ENCODE measurements around the gene TFAP2D. TPM values are rescaled to one million over a fixed set of nuclear protein-coding genes. Genes with fewer than 3 reads are reported as not detected.
A peak's percentile ranks its signal among the peaks of the same experiment; 100 is the strongest.

TFAP2D gene
- total and polyA plus RNA-seq, 10 donors = not detected

- intact Hi-C loops (cut with DNase I; ENCODE audit: low total_unique reads) = loop anchor here (5.0 to 10.0 kb wide), 2 partner anchors 537 to 1209 kb away; no protein-coding TSS in a partner anchor
These were observed 102.2 kb downstream of the TFAP2D start for GRCh38 chr6:50815436-50816114.

DNA sequence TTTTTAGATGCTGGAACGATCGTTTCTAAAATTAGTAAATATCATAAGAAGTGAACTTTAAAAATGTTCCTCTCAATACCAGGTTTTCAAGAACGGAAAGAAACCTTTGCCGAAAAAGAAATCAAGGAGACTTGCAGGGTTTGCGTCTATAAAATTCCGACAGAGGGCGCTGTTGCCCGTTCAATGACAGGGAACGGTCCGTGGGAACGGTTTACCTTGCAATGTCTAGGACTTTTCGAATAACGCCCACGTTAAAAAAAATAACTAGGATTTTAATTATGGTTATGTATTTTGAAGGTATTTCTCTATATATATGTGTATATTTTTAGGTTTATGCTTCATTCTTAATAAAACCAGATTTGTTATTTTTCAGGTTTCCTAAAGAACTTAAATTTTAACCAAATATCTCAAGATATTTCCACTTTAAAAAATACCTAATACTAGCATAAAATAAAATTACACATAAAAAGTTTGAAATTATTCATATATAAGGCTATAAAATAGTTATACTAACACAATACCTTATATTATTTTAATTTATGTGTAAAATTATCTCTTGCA lies 102.9 kb downstream of the TFAP2D start:
- 1% methylated on average over 14 of the region's 14 CpGs for WGBS, 5 donors
- H3K9me3 ChIP-seq = no peaks in the 10 kb centered on the region
- peaks cover 0 to 93% (median 54%) of the 10 kb centered on the region in 7 donors for H3K27me3 ChIP-seq (replicated peaks in 1 of 7)
- peak overlapping the region; percentile 20 to 69 (median 36) for H3K4me3 ChIP-seq
- H3K4me1 ChIP-seq = peaks cover 0 to 29% (median 18%) of the 10 kb centered on the region in 6 donors
- TF ChIP-seq POLR2AphosphoS5 (IDR thresholded peaks at IDR 0.05) = no peak
- TF ChIP-seq, protein P1, sequence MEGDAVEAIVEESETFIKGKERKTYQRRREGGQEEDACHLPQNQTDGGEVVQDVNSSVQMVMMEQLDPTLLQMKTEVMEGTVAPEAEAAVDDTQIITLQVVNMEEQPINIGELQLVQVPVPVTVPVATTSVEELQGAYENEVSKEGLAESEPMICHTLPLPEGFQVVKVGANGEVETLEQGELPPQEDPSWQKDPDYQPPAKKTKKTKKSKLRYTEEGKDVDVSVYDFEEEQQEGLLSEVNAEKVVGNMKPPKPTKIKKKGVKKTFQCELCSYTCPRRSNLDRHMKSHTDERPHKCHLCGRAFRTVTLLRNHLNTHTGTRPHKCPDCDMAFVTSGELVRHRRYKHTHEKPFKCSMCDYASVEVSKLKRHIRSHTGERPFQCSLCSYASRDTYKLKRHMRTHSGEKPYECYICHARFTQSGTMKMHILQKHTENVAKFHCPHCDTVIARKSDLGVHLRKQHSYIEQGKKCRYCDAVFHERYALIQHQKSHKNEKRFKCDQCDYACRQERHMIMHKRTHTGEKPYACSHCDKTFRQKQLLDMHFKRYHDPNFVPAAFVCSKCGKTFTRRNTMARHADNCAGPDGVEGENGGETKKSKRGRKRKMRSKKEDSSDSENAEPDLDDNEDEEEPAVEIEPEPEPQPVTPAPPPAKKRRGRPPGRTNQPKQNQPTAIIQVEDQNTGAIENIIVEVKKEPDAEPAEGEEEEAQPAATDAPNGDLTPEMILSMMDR (IDR thresholded peaks at IDR 0.05 in 8 of 11, conservative IDR thresholded peaks at IDR 0.05 in 3 of 11) = peak; percentile 18 to 83 (median 66)
- H3K36me3 ChIP-seq = no peaks in the 10 kb centered on the region
- DNase-seq = peak; percentile 79
- intact Hi-C loops (cut with DNase I; ENCODE audit: low total_unique reads) = loop anchor here (5.0 to 10.0 kb wide), 2 partner anchors 536 to 1209 kb away; no protein-coding TSS in a partner anchor
- no peak overlapping the region for H3K27ac ChIP-seq

More at GRCh38 chr6:50815436-50816114, 102.2 kb downstream of the TFAP2D start:
- 5 to 6% (median 6%) methylated on average over 16 of the region's 16 CpGs for WGBS, 5 donors
- Histone ChIP-seq H3K27me3 (replicated peaks in 1 of 7) (peaks cover 0 to 86% (median 48%) of the 10 kb centered on the region in 7 donors), H3K27ac (no peak overlapping the region), H3K9me3 (no peaks in the 10 kb centered on the region), H3K4me3 (peak overlapping the region; percentile 20 to 69 (median 36)), H3K36me3 (no peaks in the 10 kb centered on the region), H3K4me1 (peaks cover 0 to 26% (median 15%) of the 10 kb centered on the region in 6 donors)
- no peak for DNase-seq
- TF ChIP-seq, protein P1 (IDR thresholded peaks at IDR 0.05 in 8 of 11, conservative IDR thresholded peaks at IDR 0.05 in 3 of 11) = peak in 1 of 11 experiments; percentile 11
- TF ChIP-seq POLR2AphosphoS5 (IDR thresholded peaks at IDR 0.05) = no peak
- no peak for TF ChIP-seq POLR2A (IDR thresholded peaks at IDR 0.05)

DNA sequence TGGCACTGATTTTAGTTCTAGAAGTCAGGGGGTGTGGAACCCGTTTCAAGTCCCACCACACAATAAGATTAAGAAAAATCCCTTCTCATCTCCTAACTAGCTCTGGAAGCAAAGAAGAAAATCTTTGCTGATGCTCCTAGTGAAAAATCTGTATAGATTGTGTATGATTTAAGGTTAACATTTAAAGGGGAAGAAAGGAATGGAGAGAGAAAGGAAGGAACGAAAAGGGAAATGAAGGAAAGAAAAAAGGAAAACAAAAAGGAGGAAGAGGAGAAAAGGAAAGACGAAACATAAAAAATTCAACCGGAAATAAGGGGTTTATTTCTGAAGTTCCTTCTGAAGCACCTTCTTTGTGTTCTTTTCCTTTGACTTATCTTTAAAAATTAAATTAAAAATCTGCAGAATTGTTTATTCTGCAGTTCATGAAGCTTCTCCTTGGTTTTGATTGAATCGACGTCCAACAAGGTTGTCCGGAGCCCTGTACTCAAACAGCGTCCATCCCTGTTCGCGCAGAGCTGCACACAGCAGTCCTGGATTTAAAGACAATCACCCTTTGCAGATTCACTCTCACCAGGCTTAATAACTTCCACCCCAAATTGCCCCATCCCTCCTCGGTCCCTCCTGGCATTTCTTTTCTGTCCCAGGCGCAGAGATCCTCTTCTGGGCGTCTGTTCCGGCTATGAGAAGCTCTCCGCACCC lies 103.8 kb downstream of the TFAP2D start:
- intact Hi-C loops (cut with DNase I; ENCODE audit: low total_unique reads) = loop anchor here (5.0 to 10.0 kb wide), 2 partner anchors 535 to 1208 kb away; no protein-coding TSS in a partner anchor
- peaks cover 0 to 33% (median 18%) of the 10 kb centered on the region in 6 donors for H3K4me1 ChIP-seq
- TF ChIP-seq POLR2A (IDR thresholded peaks at IDR 0.05) = no peak
- no peak for TF ChIP-seq POLR2AphosphoS5 (IDR thresholded peaks at IDR 0.05)
- TF ChIP-seq, protein P1 (IDR thresholded peaks at IDR 0.05 in 8 of 11, conservative IDR thresholded peaks at IDR 0.05 in 3 of 11) = no peak
- H3K9me3 ChIP-seq = no peaks in the 10 kb centered on the region
- no peak for DNase-seq
- H3K4me3 ChIP-seq = no peak overlapping the region
- WGBS, 5 donors = 7 to 18% (median 9%) methylated on average over 15 of the region's 15 CpGs
- peaks cover 0 to 96% (median 63%) of the 10 kb centered on the region in 7 donors for H3K27me3 ChIP-seq (replicated peaks in 1 of 7)
- H3K36me3 ChIP-seq = no peaks in the 10 kb centered on the region
- H3K27ac ChIP-seq = no peak overlapping the region
